Stomach (tissue), 4 donors: ENCODE measurements around the gene POLR1C.

Source experiments
- CTCF ChIP-seq, 7 experiments: fragments of 450-650 bp in 4 of 7; fragments of 200-600 bp in 3 of 7; sonication (generic) in 3 of 7; IDR thresholded peaks; one replicate each; pipeline ENCODE4 v1.5.1; 2016 to 2019; ENCODE audit warnings: antibody characterized with exemption in 7 of 7, control low read depth in 2 of 7, mild to moderate bottlenecking in 1 of 7
- POLR2A ChIP-seq, 4 donors: fragments of 450-650 bp; IDR thresholded peaks; one replicate each; pipeline ENCODE4 v1.6.1; 2016; ENCODE audit warnings: antibody characterized with exemption in 4 of 4, control low read depth in 2 of 4, mild to moderate bottlenecking in 1 of 4, moderate library complexity in 1 of 4

- no peak for TF ChIP-seq CTCF (IDR thresholded peaks at IDR 0.05)
- TF ChIP-seq POLR2A (IDR thresholded peaks at IDR 0.05), result no peak
These were observed 46.9 kb upstream of the POLR1C start for GRCh38 chr6:43469947-43470346.
